Activated gamma-delta T cell treated with Interleukin-2 at 50 U/mL for 16 hours (primary cell): ENCODE measurements around the gene PFDN4.
"Not testable (repeated sequence)": the region's sequence is repeated elsewhere in the genome, so short reads cannot be mapped to it uniquely, and the experiment has no call there.

Experiments
- DNase-seq: peaks from one replicate; pipeline ENCODE4 v3.0.0-alpha.2; 2020

Gene PFDN4

GRCh38 chr20:54229566-54230160 is 21.8 kb downstream of the PFDN4 start:
- no peak for DNase-seq

GRCh38 chr20:54231036-54231435 is 23.1 kb downstream of the PFDN4 start:
- DNase-seq: no peak

- no peak for DNase-seq
These were observed 27.1 kb downstream of the PFDN4 start for GRCh38 chr20:54234991-54235390.

- DNase-seq: no peak
These were observed 29.4 kb downstream of the PFDN4 start for GRCh38 chr20:54237116-54237943.

DNA sequence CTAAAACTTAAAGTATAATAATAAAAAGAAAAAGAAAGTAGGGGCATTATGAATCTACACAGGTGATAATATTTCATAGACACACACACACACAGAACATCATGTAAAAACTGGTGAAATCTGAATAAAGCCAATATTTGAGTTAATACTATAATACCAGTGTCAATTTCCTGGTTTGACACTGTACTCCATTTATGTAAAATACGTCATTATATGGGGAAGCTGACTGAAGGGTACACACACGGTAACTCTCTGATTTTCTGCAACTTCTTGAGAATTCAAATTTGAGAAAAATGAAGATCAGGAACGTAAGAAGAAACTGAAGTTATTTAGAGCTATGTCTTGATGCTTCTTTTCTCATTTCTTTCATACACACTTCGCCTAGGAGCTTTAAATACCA is 36.2 kb downstream of the PFDN4 start:
- DNase-seq: no peak

DNA sequence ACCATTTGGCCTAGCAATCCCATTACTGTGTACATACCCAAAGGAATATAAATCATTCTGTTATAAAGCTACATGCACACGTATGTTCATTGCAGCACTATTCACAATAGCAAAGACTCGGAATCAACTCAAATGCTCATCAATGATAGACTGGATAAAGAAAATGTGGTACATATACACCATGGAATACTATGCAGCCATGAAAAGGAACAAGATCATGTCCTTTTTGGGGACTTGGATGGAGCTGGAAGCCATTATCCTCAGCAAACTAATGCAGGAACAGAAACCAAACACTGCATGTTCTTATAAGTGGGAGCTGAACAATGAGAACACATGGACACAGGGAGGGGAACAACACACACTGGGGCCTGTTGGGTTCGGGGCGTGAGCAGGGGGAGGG is 40.8 kb downstream of the PFDN4 start:
- DNase-seq: not testable (repeated sequence)

DNA sequence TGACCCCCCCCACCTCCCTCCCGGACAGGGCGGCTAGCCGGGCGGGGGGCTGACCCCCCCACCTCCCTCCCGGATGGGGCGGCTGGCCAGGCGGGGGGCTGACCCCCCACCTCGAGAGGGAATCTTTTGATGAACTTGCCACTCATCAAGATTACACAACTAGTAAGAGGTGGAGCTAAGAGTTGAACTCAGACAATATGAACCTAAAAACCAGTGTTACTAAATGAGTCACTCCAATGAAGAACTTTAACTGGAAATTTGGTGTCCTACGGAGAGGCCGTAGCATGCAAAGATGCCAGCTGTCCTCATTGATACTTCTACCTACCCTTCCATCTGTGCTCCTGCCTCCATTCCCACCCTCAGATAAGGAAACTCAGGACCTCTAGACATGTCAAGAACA is 42.8 kb downstream of the PFDN4 start:
- DNase-seq: no peak

DNA sequence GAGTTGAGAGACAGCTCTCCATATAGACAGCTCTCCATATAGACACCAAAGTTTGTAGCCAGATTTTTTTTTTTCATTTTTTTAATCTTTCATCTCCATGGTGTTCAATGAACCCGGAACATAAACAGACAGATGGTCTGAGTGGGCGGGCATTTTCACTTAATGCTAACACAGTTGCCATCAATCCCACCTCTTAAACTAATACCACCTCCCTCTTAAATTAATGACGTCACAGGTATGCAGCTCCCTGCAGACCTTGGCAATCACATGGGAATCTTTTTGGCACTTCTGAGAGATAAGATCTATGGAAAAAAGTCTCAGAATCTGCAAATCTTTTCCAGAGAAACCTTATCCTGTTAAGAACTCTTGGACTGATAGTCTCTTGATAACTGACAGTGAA is 43.2 kb downstream of the PFDN4 start:
- no peak for DNase-seq

- DNase-seq: no peak
These were observed 46.7 kb downstream of the PFDN4 start for GRCh38 chr20:54254596-54254995.

GRCh38 chr20:54255157-54255556 is 47.3 kb downstream of the PFDN4 start:
- no peak for DNase-seq

GRCh38 chr20:54256202-54256601 is 48.3 kb downstream of the PFDN4 start:
- no peak for DNase-seq

GRCh38 chr20:54257071-54257816 is 49.4 kb downstream of the PFDN4 start:
- DNase-seq: no peak

DNA sequence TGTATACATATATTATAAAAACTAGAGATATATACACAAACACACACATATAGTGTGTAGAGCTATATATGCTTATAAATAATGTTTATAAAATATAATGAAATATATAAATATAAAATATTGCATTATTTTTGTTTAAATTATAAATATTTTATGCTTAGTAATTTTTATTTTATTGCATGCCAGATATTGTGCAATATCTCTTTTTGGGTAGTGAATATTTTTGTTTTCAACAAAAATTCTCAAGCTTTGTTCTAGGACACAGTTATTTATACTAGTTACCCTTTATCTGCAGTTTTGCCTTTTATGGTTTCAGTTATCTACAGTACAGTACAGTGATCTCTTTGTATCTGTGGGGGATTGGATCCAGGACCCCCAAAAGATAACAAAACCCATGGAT is 52.2 kb downstream of the PFDN4 start:
- DNase-seq: no peak

DNA sequence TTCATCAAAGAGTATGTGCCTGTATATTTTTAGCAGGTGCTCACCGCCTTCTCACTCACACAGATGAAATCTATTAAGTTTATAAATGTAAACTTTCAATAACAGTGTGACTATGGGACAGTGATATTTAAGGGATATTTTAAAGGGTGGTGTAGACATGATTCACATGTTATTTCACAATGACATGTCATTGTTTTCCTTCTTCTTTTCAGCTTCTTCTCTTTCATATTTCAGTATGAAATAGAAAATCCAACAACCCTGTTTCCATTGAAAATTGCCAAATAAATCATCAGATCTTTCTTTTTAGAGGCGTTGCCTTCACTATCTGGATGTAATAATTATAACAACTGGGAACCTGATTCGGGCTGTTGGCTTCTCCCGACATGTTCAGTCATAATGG is 54.8 kb downstream of the PFDN4 start:
- DNase-seq: no peak

- DNase-seq: no peak
These were observed 55.3 kb downstream of the PFDN4 start for GRCh38 chr20:54263116-54263690.

- DNase-seq: not testable (repeated sequence)
These were observed 57.9 kb downstream of the PFDN4 start for GRCh38 chr20:54265791-54266190.

DNA sequence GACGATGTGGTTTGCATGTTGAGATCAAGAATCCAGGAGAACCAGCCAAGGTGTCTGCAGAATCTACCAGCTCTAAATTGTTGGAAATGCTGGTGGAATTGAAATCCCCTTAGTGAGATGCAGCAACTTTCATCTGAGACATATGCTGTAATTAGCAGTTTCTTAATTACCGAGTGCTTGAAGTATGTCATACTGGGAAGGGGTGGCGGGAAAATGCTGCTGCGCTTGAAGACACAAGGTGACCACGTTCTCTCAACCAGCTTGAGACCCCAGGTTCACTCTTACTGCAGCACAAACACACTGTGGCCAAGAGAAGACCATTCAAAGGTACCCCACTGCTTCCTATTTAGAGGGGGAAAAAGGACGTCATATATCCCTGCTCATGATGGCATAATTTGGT is 59.0 kb downstream of the PFDN4 start:
- DNase-seq: no peak

DNA sequence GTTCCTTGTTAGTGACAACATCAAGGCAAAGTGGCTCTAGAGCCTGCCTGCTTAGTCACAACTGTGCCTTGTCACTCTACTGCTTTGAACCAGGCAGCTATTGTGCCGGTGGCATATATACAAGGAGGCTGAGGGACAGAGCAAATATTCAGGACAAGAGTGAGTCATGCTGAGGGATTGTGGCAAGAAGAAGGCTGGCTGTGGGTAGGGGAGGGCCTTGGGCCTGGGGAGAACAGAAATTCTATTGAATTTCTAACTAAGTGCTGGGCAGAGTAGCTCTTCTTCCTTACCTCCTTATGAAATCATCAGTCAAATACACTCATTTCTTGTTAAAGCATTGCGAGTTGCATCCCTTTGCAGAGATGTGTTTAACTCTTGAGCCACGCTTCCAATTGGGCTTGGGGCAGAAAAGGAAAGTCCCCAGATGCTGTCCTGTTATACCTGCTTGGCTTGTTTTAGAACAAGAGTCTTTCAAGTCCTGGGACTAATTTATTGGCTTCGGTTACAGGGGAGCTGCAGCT is 59.7 kb downstream of the PFDN4 start:
- no peak for DNase-seq

- DNase-seq: no peak
These were observed 61.1 kb downstream of the PFDN4 start for GRCh38 chr20:54268941-54269340.
